ENCODE results near the gene TBC1D24. TPM values are rescaled to one million over a fixed set of nuclear protein-coding genes. Genes with fewer than 3 reads are reported as not detected.

TBC1D24 gene
- total RNA-seq, 1 donor from 2014 or later, result 4.7 TPM

GRCh38 chr16:2485811-2486507, 11.0 kb downstream of the TBC1D24 start:
- TF ChIP-seq, protein P1, sequence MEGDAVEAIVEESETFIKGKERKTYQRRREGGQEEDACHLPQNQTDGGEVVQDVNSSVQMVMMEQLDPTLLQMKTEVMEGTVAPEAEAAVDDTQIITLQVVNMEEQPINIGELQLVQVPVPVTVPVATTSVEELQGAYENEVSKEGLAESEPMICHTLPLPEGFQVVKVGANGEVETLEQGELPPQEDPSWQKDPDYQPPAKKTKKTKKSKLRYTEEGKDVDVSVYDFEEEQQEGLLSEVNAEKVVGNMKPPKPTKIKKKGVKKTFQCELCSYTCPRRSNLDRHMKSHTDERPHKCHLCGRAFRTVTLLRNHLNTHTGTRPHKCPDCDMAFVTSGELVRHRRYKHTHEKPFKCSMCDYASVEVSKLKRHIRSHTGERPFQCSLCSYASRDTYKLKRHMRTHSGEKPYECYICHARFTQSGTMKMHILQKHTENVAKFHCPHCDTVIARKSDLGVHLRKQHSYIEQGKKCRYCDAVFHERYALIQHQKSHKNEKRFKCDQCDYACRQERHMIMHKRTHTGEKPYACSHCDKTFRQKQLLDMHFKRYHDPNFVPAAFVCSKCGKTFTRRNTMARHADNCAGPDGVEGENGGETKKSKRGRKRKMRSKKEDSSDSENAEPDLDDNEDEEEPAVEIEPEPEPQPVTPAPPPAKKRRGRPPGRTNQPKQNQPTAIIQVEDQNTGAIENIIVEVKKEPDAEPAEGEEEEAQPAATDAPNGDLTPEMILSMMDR (IDR thresholded peaks at IDR 0.05; ENCODE audit: insufficient read depth, low read length, severe bottlenecking), result no peak
- no peaks in the 10 kb centered on the region for H3K36me3 ChIP-seq (ENCODE audit: control insufficient read depth, insufficient read depth, low read length)
- no peak for FAIRE-seq

DNA sequence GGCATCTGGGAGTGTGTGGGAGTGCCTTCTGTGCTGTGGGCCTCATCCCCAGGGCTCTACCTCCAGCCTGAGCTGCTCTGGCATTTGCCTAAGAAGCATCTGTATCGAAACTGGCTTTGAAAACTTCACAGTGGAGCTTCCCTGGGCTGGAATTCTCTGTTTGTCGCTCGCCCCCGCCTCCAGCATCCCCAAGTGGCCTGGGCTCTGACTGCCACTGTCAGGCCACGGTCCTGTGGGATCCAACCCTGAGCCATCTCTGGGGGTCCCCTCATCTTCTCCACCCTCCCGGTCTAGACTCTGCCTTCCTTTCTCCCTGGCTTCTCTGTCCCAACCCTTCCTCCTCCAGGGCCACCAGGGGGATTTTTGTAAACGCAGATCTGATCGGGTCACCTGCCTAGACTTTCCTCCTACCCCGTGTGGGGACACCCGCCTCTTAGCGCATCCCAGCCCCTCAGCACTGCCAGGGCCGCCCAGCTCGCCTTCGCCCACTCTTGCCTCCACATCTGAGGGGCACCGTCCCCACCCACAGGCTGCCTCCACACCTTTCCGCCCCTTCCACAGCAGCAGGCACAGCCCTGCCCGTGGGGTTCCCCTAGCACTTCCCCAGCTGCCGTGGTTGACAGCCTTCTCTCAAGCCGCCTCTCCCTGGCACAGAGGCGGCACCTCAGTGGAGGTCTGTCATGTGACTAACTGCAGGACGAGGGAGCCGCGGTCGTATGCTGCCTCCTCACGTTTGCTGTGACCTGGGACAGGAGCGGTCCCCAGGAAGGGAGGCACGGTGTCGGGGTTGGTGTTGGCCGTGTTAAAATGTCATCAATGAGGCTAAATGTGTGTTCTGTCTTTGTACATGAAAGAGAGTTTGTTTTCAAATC, 12.0 kb downstream of the TBC1D24 start:
- peak; percentile 41 for DNase-seq (ENCODE audit: low read depth)
- TF ChIP-seq, protein P1 (IDR thresholded peaks at IDR 0.05; ENCODE audit: insufficient read depth, low read length, severe bottlenecking), result peak; percentile 61
- Histone ChIP-seq H3K4me3 (ENCODE audit: low read depth, low read length) (no peak overlapping the region), H3K27me3 (ENCODE audit: control insufficient read depth, insufficient read depth, low read length) (no peaks in the 10 kb centered on the region), H3K36me3 (ENCODE audit: control insufficient read depth, insufficient read depth, low read length) (no peaks in the 10 kb centered on the region)
- FAIRE-seq, result no peak

More at GRCh38 chr16:2485811-2486507, 11.0 kb downstream of the TBC1D24 start:
- DNase-seq (ENCODE audit: low read depth), result no peak
- H3K4me3 ChIP-seq (ENCODE audit: low read depth, low read length), result no peak overlapping the region
- H3K27me3 ChIP-seq (ENCODE audit: control insufficient read depth, insufficient read depth, low read length), result no peaks in the 10 kb centered on the region

DNA sequence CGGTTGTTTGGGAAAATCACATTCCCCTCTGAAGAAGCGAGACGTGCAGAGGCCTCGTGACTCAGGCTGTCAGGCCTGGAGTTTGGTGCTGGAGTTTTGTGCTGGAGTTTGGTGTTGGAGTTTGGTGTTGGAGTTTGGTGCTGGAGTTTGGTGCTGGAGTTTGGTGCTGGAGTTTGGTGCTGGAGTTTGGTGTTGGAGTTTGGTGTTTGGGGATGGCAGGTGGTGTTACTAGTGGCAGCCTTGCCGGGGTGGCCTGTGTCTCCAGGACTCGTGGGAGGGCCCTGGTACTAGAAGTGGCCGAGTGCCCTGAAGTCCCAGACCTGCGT, 12.6 kb downstream of the TBC1D24 start:
- Histone ChIP-seq H3K4me3 (ENCODE audit: low read depth, low read length) (no peak overlapping the region), H3K27me3 (ENCODE audit: control insufficient read depth, insufficient read depth, low read length) (no peaks in the 10 kb centered on the region), H3K36me3 (ENCODE audit: control insufficient read depth, insufficient read depth, low read length) (no peaks in the 10 kb centered on the region)
- FAIRE-seq (no peak), DNase-seq (ENCODE audit: low read depth) (no peak)
- TF ChIP-seq, protein P1 (IDR thresholded peaks at IDR 0.05; ENCODE audit: insufficient read depth, low read length, severe bottlenecking), result no peak

DNA sequence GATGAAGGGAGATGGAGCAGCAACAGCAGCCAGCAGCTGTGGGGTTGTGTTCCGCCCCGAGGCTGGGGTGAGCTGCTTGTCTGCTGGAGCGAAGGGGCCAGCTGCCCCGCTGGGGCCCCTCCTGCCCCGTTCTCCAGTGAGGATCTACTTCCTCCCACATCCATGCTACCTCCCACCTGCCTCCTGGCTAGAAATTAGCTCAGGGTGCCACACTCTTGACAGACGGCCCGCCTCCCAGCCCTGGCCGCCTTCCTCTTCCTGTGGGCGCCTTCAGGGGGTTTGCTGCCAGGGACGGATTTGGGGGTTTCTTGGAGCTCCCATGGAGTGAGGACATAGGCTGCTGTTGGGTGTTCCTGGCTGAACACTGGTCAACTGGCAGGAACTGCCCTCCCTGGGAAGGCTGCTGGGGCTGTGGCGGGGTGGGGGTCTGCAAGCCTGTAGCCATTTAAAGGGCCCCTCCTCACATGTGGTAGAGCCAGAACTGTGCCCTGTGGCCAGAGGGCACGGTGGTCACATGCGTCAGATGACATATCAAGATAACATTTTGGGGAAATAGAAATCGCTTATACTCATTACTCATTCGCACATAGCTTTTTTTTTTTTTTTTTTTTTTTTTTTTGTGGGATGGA, 13.1 kb downstream of the TBC1D24 start:
- TF ChIP-seq, protein P1 (IDR thresholded peaks at IDR 0.05; ENCODE audit: insufficient read depth, low read length, severe bottlenecking), result no peak
- FAIRE-seq (no peak), DNase-seq (ENCODE audit: low read depth) (no peak)
- Histone ChIP-seq H3K27me3 (ENCODE audit: control insufficient read depth, insufficient read depth, low read length) (no peaks in the 10 kb centered on the region), H3K36me3 (ENCODE audit: control insufficient read depth, insufficient read depth, low read length) (no peaks in the 10 kb centered on the region), H3K4me3 (ENCODE audit: low read depth, low read length) (no peak overlapping the region)

DNA sequence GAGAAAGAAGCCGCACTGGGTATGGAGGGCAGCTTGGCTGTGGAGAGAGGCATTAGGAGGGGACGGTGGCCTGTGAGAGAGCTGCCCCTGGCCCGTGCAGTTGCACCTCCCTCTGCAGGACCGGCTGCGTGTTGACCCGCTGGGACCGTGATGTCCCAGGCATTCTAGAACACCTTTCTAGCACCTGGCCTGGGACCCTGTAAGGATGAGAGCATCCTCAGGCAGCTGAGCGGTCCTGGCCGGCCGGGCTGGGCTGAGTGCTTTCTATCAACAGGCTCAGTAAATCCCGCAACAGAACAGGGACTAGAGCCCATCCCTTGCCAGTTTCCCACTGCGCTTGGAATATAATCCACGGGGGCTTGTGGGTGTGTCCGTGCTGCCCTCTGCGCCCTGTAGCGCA, 14.7 kb downstream of the TBC1D24 start:
- Histone ChIP-seq H3K4me3 (ENCODE audit: low read depth, low read length) (no peak overlapping the region), H3K27me3 (ENCODE audit: control insufficient read depth, insufficient read depth, low read length) (no peaks in the 10 kb centered on the region), H3K36me3 (ENCODE audit: control insufficient read depth, insufficient read depth, low read length) (no peaks in the 10 kb centered on the region)
- TF ChIP-seq, protein P1 (IDR thresholded peaks at IDR 0.05; ENCODE audit: insufficient read depth, low read length, severe bottlenecking), result no peak
- FAIRE-seq (no peak), DNase-seq (ENCODE audit: low read depth) (no peak)
